Measurements from ENCODE around the gene SLC37A4. TPM values are rescaled to one million over a fixed set of nuclear protein-coding genes. Genes with fewer than 3 reads are reported as not detected.

The SLC37A4 gene
- total and polyA plus RNA-seq, 7 donors: 10.6 to 34.3 (median 23.9) TPM

GRCh38 chr11:119016216-119017009 lies 14.3 kb downstream of the SLC37A4 start:
- Histone ChIP-seq H3K4me3 (peak overlapping the region; percentile 88), H3K27me3 (ENCODE audit: insufficient read depth in 3 of 3, low read length in 2 of 3) (no peaks in the 10 kb centered on the region), H3K36me3 (ENCODE audit: insufficient read depth in 1 of 2, low read depth in 1 of 2) (peaks cover 5 to 69% of the 10 kb centered on the region in 2 donors), H3K27ac (peak overlapping the region; percentile 94), H3K4me1 (peaks cover 37% of the 10 kb centered on the region), H3K9me3 (no peaks in the 10 kb centered on the region)
- intact Hi-C loops (cut with DNase I): loop anchor here in 1 of 2 donors (5.0 to 10.0 kb wide), 2 partner anchors 89 to 112 kb away; partner anchors contain the start of gene BCL9L
- WGBS, 3 donors: 58 to 71% (median 61%) methylated on average over 14 of the region's 14 CpGs
- ATAC-seq: no peak
- TF ChIP-seq, protein P1, sequence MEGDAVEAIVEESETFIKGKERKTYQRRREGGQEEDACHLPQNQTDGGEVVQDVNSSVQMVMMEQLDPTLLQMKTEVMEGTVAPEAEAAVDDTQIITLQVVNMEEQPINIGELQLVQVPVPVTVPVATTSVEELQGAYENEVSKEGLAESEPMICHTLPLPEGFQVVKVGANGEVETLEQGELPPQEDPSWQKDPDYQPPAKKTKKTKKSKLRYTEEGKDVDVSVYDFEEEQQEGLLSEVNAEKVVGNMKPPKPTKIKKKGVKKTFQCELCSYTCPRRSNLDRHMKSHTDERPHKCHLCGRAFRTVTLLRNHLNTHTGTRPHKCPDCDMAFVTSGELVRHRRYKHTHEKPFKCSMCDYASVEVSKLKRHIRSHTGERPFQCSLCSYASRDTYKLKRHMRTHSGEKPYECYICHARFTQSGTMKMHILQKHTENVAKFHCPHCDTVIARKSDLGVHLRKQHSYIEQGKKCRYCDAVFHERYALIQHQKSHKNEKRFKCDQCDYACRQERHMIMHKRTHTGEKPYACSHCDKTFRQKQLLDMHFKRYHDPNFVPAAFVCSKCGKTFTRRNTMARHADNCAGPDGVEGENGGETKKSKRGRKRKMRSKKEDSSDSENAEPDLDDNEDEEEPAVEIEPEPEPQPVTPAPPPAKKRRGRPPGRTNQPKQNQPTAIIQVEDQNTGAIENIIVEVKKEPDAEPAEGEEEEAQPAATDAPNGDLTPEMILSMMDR (IDR thresholded peaks at IDR 0.05): no peak
- DNase-seq: no peak

DNA sequence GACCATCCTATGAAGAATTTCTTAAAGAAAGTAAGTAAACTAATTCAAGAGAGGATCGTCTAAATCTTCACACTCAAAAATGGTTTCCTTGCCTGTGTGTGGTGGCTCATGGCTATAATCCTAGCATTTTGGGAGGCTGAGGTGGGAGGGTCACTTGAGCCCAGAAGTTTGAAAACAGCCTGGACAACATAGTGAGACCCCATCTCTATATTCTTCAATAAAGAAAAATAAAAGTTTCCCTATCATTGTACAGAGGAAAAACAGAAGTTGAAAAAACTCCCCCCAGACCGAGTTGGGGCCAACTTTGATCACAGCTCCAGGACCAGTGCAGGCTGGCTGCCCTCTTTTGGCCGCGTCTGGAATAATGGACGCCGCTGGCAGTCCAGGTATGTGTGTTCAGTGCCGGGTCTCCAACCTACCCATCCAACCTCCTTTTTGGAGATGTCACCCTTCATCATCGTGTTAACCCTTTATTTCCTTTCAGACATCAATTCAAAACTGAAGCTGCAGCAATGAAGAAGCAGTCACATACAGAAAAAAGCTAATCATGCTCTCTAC lies 15.5 kb downstream of the SLC37A4 start:
- Histone ChIP-seq H3K9me3 (no peaks in the 10 kb centered on the region), H3K4me3 (peak overlapping the region; percentile 88), H3K4me1 (peaks cover 26% of the 10 kb centered on the region), H3K27ac (peak overlapping the region; percentile 4), H3K27me3 (ENCODE audit: insufficient read depth in 3 of 3, low read length in 2 of 3) (no peaks in the 10 kb centered on the region), H3K36me3 (ENCODE audit: insufficient read depth in 1 of 2, low read depth in 1 of 2) (peaks cover 5 to 69% of the 10 kb centered on the region in 2 donors)
- intact Hi-C loops (cut with DNase I): loop anchor here (1.0 to 10.0 kb wide), 4 partner anchors 14 to 110 kb away; partner anchors contain the start of gene BCL9L (in 1 of the 2)
- 50 to 67% (median 54%) methylated on average over 8 of the region's 8 CpGs for WGBS, 3 donors
- ATAC-seq: no peak
- DNase-seq: no peak
- TF ChIP-seq, protein P1 (IDR thresholded peaks at IDR 0.05): peak; percentile 7

DNA sequence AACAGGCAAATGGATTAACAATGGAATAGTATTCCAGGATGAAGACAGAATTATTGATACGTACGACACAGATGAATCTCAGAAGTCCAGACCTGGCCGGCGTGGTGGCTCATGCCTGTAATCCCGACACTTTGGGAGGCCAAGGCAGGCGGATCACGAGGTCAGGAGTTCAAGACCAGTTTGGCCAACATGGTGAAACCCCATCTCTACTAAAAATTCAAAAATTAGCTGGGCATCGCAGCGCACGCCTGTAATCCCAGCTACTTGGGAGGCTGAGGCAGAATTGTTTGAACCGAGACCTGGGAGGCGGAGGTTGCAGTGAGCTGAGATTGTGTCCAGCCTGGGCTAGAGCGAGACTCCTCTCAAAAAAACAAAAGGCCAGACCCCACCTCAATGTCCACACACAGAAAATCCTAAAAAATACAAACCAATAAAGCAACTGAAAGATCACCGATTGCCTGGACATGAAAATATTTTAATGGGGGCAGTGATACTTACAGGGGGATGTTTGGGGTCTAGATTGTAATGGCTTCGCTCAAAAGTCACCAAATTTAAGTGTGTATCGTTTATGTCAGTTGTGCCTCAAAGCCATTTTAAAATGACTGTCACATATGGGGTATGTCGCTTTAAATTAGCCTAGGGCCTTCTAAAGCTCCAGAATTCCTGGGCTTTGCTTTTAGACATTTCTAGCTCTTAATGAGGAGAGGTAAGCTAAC lies 16.3 kb downstream of the SLC37A4 start:
- Histone ChIP-seq H3K27ac (no peak overlapping the region), H3K27me3 (ENCODE audit: insufficient read depth in 3 of 3, low read length in 2 of 3) (no peaks in the 10 kb centered on the region), H3K4me1 (peaks cover 19% of the 10 kb centered on the region), H3K9me3 (no peaks in the 10 kb centered on the region), H3K36me3 (ENCODE audit: insufficient read depth in 1 of 2, low read depth in 1 of 2) (peaks cover 5 to 70% of the 10 kb centered on the region in 2 donors), H3K4me3 (no peak overlapping the region)
- DNase-seq (no peak), ATAC-seq (no peak)
- TF ChIP-seq, protein P1 (IDR thresholded peaks at IDR 0.05): no peak
- WGBS, 3 donors: 84 to 93% (median 88%) methylated on average over 17 of the region's 17 CpGs
- intact Hi-C loops (cut with DNase I): loop anchor here (2.0 to 10.0 kb wide), 2 partner anchors 14 to 110 kb away; no protein-coding TSS in a partner anchor

DNA sequence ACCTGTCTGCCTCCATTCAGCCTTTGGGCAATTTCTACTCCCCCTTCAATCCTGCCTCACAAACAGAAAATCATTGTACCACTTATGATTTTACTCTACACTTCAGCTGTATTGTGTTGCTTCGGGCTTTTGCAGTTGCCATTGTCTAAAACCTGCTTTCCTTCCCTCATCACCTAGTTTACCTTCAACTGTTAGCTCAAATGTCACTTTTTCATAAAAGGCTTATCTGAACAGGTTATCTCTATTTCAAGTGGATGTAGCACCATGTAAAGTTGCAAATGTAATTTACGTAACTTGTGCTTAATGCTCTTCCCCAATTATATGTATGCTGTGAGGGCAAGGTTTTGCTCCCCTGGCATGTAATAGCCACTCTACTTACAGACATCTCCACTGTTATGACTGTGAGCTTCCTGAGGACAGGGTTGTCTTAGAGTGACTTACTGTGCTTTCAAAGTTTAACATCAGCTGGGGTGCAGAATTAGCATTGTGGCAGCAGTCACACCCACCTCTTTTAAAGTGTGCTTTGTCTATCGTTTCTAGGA lies 18.0 kb downstream of the SLC37A4 start:
- no peaks in the 10 kb centered on the region for H3K27me3 ChIP-seq (ENCODE audit: insufficient read depth in 3 of 3, low read length in 2 of 3)
- WGBS, 3 donors: 83 to 86% (median 84%) methylated on average over 3 of the region's 3 CpGs
- H3K4me1 ChIP-seq: peaks cover 19% of the 10 kb centered on the region
- no peaks in the 10 kb centered on the region for H3K9me3 ChIP-seq
- H3K27ac ChIP-seq: no peak overlapping the region
- intact Hi-C loops (cut with DNase I): loop anchor here in 1 of 2 donors (10.0 kb wide), 1 partner anchor 108 kb away; no protein-coding TSS in a partner anchor
- DNase-seq: no peak
- no peak for ATAC-seq
- no peak overlapping the region for H3K4me3 ChIP-seq
- TF ChIP-seq, protein P1 (IDR thresholded peaks at IDR 0.05): no peak
- H3K36me3 ChIP-seq (ENCODE audit: insufficient read depth in 1 of 2, low read depth in 1 of 2): peaks cover 5 to 85% of the 10 kb centered on the region in 2 donors
